ENCODE data around the gene CENPH.

GRCh38 chr5:69242215-69242927 is 53.0 kb downstream of the CENPH start:
- TF ChIP-seq, protein P1, sequence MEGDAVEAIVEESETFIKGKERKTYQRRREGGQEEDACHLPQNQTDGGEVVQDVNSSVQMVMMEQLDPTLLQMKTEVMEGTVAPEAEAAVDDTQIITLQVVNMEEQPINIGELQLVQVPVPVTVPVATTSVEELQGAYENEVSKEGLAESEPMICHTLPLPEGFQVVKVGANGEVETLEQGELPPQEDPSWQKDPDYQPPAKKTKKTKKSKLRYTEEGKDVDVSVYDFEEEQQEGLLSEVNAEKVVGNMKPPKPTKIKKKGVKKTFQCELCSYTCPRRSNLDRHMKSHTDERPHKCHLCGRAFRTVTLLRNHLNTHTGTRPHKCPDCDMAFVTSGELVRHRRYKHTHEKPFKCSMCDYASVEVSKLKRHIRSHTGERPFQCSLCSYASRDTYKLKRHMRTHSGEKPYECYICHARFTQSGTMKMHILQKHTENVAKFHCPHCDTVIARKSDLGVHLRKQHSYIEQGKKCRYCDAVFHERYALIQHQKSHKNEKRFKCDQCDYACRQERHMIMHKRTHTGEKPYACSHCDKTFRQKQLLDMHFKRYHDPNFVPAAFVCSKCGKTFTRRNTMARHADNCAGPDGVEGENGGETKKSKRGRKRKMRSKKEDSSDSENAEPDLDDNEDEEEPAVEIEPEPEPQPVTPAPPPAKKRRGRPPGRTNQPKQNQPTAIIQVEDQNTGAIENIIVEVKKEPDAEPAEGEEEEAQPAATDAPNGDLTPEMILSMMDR (IDR thresholded peaks at IDR 0.05) = no peak
- TF ChIP-seq POLR2A (IDR thresholded peaks at IDR 0.05) = no peak

Measured in Peyer's patch (tissue), 4 donors.